ENCODE measurements around the gene SLC4A1.

GRCh38 chr17:44317545-44317944 lies 49.6 kb upstream of the SLC4A1 start:
- TF ChIP-seq EZH2 (IDR thresholded peaks at IDR 0.05; ENCODE audit: low read length, unreplicated experiment) (no peak), CTCF (conservative IDR thresholded peaks at IDR 0.05; ENCODE audit: low read depth, low read length) (no peak)

Data from PC-3 (cell line).